Nephron (organoid): Measurements from ENCODE around the gene RECK.

Experiments
- H3K27ac Mint-ChIP-seq, 3 experiments: 2 replicates each; pipeline ENCODE4 v1.8.0; 2020; ENCODE audit warnings: mixed read lengths in 3 of 3, mild to moderate bottlenecking in 2 of 3, moderate library complexity in 1 of 3
- H3K27me3 Mint-ChIP-seq: 2 replicates; pipeline ENCODE4 v1.8.0; 2021; ENCODE audit warnings: low read depth, mild to moderate bottlenecking, moderate library complexity, mixed read lengths
- H3K36me3 Mint-ChIP-seq: 2 replicates; pipeline ENCODE4 v1.8.0; 2020; ENCODE audit warnings: low read depth, mixed read lengths
- H3K4me1 Mint-ChIP-seq: 2 replicates; pipeline ENCODE4 v1.8.0; 2020; ENCODE audit warnings: mixed read lengths
- H3K4me3 Mint-ChIP-seq, 3 experiments: 2 replicates each; pipeline ENCODE4 v1.8.0; 2020; ENCODE audit warnings: mild to moderate bottlenecking in 3 of 3, mixed read lengths in 3 of 3, moderate library complexity in 2 of 3
- H3K9me3 Mint-ChIP-seq: 2 replicates; pipeline ENCODE4 v1.8.0; 2020; ENCODE audit warnings: mixed read lengths
- TF ChIP-seq, protein P1 (sequence below), 3 experiments: fragments of 200-600 bp; sonication (generic); IDR thresholded peaks; one replicate each; pipeline ENCODE4 v1.5.0; 2021; ENCODE audit warnings: antibody characterized with exemption in 3 of 3; ENCODE audit not compliant: unreplicated experiment in 3 of 3

Gene RECK

GRCh38 chr9:36161187-36161586, 124.5 kb downstream of the RECK start:
- Mint-ChIP-seq H3K4me3 (peak overlapping the region in 2 of 3 experiments; percentile 7 to 13), H3K27ac (peak overlapping the region; percentile 79 to 100 (median 99)), H3K36me3 (peaks cover 22% of the 10 kb centered on the region), H3K4me1 (peaks cover 76% of the 10 kb centered on the region), H3K27me3 (no peaks in the 10 kb centered on the region), H3K9me3 (peaks cover 8% of the 10 kb centered on the region)
- TF ChIP-seq, protein P1, sequence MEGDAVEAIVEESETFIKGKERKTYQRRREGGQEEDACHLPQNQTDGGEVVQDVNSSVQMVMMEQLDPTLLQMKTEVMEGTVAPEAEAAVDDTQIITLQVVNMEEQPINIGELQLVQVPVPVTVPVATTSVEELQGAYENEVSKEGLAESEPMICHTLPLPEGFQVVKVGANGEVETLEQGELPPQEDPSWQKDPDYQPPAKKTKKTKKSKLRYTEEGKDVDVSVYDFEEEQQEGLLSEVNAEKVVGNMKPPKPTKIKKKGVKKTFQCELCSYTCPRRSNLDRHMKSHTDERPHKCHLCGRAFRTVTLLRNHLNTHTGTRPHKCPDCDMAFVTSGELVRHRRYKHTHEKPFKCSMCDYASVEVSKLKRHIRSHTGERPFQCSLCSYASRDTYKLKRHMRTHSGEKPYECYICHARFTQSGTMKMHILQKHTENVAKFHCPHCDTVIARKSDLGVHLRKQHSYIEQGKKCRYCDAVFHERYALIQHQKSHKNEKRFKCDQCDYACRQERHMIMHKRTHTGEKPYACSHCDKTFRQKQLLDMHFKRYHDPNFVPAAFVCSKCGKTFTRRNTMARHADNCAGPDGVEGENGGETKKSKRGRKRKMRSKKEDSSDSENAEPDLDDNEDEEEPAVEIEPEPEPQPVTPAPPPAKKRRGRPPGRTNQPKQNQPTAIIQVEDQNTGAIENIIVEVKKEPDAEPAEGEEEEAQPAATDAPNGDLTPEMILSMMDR (IDR thresholded peaks at IDR 0.05; ENCODE audit: unreplicated experiment in 3 of 3) = no peak

DNA sequence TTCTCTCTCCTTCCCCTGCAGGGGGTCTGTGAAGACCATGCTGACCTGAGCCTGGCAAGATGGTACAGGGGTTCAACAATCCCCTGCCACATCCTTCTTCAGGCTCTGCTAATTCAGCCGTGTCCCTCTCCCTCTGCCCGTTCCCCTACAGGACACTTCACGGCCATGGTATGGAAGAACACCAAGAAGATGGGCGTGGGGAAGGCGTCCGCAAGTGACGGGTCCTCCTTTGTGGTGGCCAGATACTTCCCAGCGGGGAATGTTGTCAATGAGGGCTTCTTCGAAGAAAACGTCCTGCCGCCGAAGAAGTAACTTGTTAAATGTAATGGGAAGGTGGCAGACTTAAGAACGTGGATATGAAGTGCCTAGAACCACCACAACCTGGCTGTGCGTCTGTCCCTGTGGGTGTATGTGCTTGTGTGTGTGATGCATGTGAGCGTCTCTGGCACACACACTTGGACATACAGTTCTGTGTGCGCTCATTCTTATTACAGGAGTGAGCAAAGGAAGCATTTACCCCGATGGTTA, 125.6 kb downstream of the RECK start:
- Mint-ChIP-seq H3K4me1 (peaks cover 81% of the 10 kb centered on the region), H3K9me3 (peaks cover 8% of the 10 kb centered on the region), H3K36me3 (peaks cover 18% of the 10 kb centered on the region), H3K27ac (peak overlapping the region; percentile 99 to 100 (median 100)), H3K27me3 (no peaks in the 10 kb centered on the region), H3K4me3 (no peak overlapping the region)
- TF ChIP-seq, protein P1 (IDR thresholded peaks at IDR 0.05; ENCODE audit: unreplicated experiment in 3 of 3) = no peak

GRCh38 chr9:36163049-36163785, 126.5 kb downstream of the RECK start:
- Mint-ChIP-seq H3K36me3 (peaks cover 9% of the 10 kb centered on the region), H3K27me3 (no peaks in the 10 kb centered on the region), H3K9me3 (peaks cover 3% of the 10 kb centered on the region), H3K4me1 (peaks cover 77% of the 10 kb centered on the region), H3K27ac (peak overlapping the region; percentile 99 to 100 (median 100)), H3K4me3 (peak overlapping the region; percentile 30 to 80 (median 31))
- TF ChIP-seq, protein P1 (IDR thresholded peaks at IDR 0.05; ENCODE audit: unreplicated experiment in 3 of 3) = no peak

GRCh38 chr9:36163786-36164170, 127.1 kb downstream of the RECK start:
- Mint-ChIP-seq H3K27ac (peak overlapping the region; percentile 99 to 100 (median 100)), H3K4me1 (peaks cover 72% of the 10 kb centered on the region), H3K4me3 (peak overlapping the region; percentile 24 to 80 (median 79)), H3K27me3 (no peaks in the 10 kb centered on the region), H3K36me3 (peaks cover 3% of the 10 kb centered on the region), H3K9me3 (no peaks in the 10 kb centered on the region)
- TF ChIP-seq, protein P1 (IDR thresholded peaks at IDR 0.05; ENCODE audit: unreplicated experiment in 3 of 3) = no peak

- H3K36me3 Mint-ChIP-seq = no peaks in the 10 kb centered on the region
- H3K4me3 Mint-ChIP-seq = peak overlapping the region; percentile 22 to 80 (median 79)
- H3K27ac Mint-ChIP-seq = peak overlapping the region; percentile 99 to 100 (median 100)
- no peaks in the 10 kb centered on the region for H3K27me3 Mint-ChIP-seq
- H3K4me1 Mint-ChIP-seq = peaks cover 66% of the 10 kb centered on the region
- H3K9me3 Mint-ChIP-seq = no peaks in the 10 kb centered on the region
- TF ChIP-seq, protein P1 (IDR thresholded peaks at IDR 0.05; ENCODE audit: unreplicated experiment in 3 of 3) = no peak
Observed at GRCh38 chr9:36164372-36164771, 127.7 kb downstream of the RECK start.
